Testis (tissue), 3 donors: ENCODE results near the gene COL5A1. TPM values are rescaled to one million over a fixed set of nuclear protein-coding genes. Genes with fewer than 3 reads are reported as not detected.

ENCODE experiments used
- DNase-seq: peaks from one replicate; pipeline ENCODE4 v3.0.0-alpha.2; 2019
- H3K27ac ChIP-seq, 2 donors: fragments of 200-600 bp; sonication (generic); one replicate each; pipeline ENCODE4 v1.5.1; 2019
- H3K27me3 ChIP-seq: fragments of 200-600 bp; sonication (generic); one replicate; pipeline ENCODE4 v1.5.1; 2019
- H3K36me3 ChIP-seq: fragments of 200-600 bp; sonication (generic); one replicate; pipeline ENCODE4 v1.5.1; 2017; ENCODE audit warnings: low read depth; ENCODE audit errors: missing control alignments
- H3K4me1 ChIP-seq: fragments of 200-600 bp; sonication (generic); one replicate; pipeline ENCODE4 v1.5.1; 2019
- H3K4me3 ChIP-seq, 2 donors: fragments of 200-600 bp; sonication (generic); one replicate each; pipeline ENCODE4 v1.5.1; 2017 to 2019
- H3K9me3 ChIP-seq: fragments of 200-600 bp; sonication (generic); one replicate; pipeline ENCODE4 v1.5.1; 2017
- CTCF ChIP-seq, 3 experiments: fragments of 450-650 bp in 2 of 3; fragments of 200-600 bp in 1 of 3; sonication (generic) in 1 of 3; IDR thresholded peaks; one replicate each; pipeline ENCODE4 v1.5.1; 2016 to 2019; ENCODE audit warnings: antibody characterized with exemption in 3 of 3, mild to moderate bottlenecking in 2 of 3, moderate library complexity in 1 of 3
- POLR2A ChIP-seq: fragments of 450-650 bp; IDR thresholded peaks from one replicate; pipeline ENCODE4 v1.6.1; 2017; ENCODE audit warnings: antibody characterized with exemption, mild to moderate bottlenecking, moderate library complexity
- WGBS, 2 donors: methylation state at CpG; one replicate each; pipeline ENCODE4 v1.1.5; 2018; 5-methylcytosine and 5-hydroxymethylcytosine counted together
- intact Hi-C: fragments of 100-400 bp; cut with DNase I; formaldehyde crosslinking; loops from one replicate; pipeline ENCODE4 v1.15.1; 2023; ENCODE audit warnings: low total_unique reads
- polyA plus RNA-seq: library from polyadenylated mRNA; stranded (reverse); fragments of 350-450 nt; fragmentation: Illumina TruSeq; extraction: RNeasy Lipid Tissue Mini Kit (QIAGEN cat#74804); gene quantifications from one replicate; pipeline ENCODE4 v1.2.3, GENCODE V29; 2014; ENCODE audit warnings: low read depth, low replicate concordance; ENCODE audit not compliant: insufficient read depth
- total RNA-seq, 2 donors: library from RNA; depleted of rRNA; stranded (reverse); fragments of >200 nt; gene quantifications; one replicate each; pipeline ENCODE4 v1.2.3, GENCODE V29; 2016

COL5A1 gene
- total and polyA plus RNA-seq, 3 donors from 2014 or later, result 18.5 to 34.3 (median 20.8) TPM

GRCh38 chr9:134881313-134881670 lies 239.7 kb downstream of the COL5A1 start:
- no peak for DNase-seq
- Histone ChIP-seq H3K36me3 (no peaks in the 10 kb centered on the region), H3K27me3 (no peaks in the 10 kb centered on the region), H3K4me1 (peaks cover 14% of the 10 kb centered on the region), H3K27ac (no peak overlapping the region), H3K4me3 (no peak overlapping the region), H3K9me3 (no peaks in the 10 kb centered on the region)
- intact Hi-C loops, result no loop called here
- WGBS, 2 donors, result 93 to 94% methylated on average over 8 to 13 of the region's 13 CpGs
- TF ChIP-seq CTCF (IDR thresholded peaks at IDR 0.05), result no peak
- no peak for TF ChIP-seq POLR2A

- no peaks in the 10 kb centered on the region for H3K9me3 ChIP-seq
- intact Hi-C loops, result no loop called here
- TF ChIP-seq POLR2A (no peak), CTCF (IDR thresholded peaks at IDR 0.05) (no peak)
Measured at GRCh38 chr9:134882204-134882785, 240.7 kb downstream of the COL5A1 start.

GRCh38 chr9:134883040-134883782 lies 241.6 kb downstream of the COL5A1 start:
- Histone ChIP-seq H3K27me3 (no peaks in the 10 kb centered on the region), H3K36me3 (no peaks in the 10 kb centered on the region), H3K9me3 (no peaks in the 10 kb centered on the region), H3K4me1 (peaks cover 14% of the 10 kb centered on the region), H3K4me3 (no peak overlapping the region), H3K27ac (no peak overlapping the region)
- intact Hi-C loops, result no loop called here
- 87 to 96% methylated on average over 9 to 18 of the region's 18 CpGs for WGBS, 2 donors
- TF ChIP-seq POLR2A (no peak), CTCF (IDR thresholded peaks at IDR 0.05) (no peak)
- DNase-seq, result no peak

More at GRCh38 chr9:134882204-134882785, 240.7 kb downstream of the COL5A1 start:
- Histone ChIP-seq H3K4me1 (peaks cover 14% of the 10 kb centered on the region), H3K27ac (no peak overlapping the region), H3K27me3 (no peaks in the 10 kb centered on the region), H3K36me3 (no peaks in the 10 kb centered on the region), H3K4me3 (no peak overlapping the region)
- WGBS, 2 donors, result 83% methylated on average over 3 of the region's 3 CpGs; no CpG with 5 or more reads in 1 of the 2 donors
- no peak for DNase-seq

GRCh38 chr9:134884492-134884891 lies 242.9 kb downstream of the COL5A1 start:
- H3K27me3 ChIP-seq, result no peaks in the 10 kb centered on the region
- intact Hi-C loops, result no loop called here
- no peaks in the 10 kb centered on the region for H3K9me3 ChIP-seq
- TF ChIP-seq CTCF (IDR thresholded peaks at IDR 0.05) (no peak), POLR2A (no peak)
- peaks cover 14% of the 10 kb centered on the region for H3K4me1 ChIP-seq
- 73 to 82% methylated on average over 6 to 8 of the region's 8 CpGs for WGBS, 2 donors
- DNase-seq, result no peak
- no peak overlapping the region for H3K4me3 ChIP-seq
- no peak overlapping the region for H3K27ac ChIP-seq
- no peaks in the 10 kb centered on the region for H3K36me3 ChIP-seq
